22Rv1 (cell line): ENCODE data around the gene GRAPL.
"Not testable (repeated sequence)": the region's sequence is repeated elsewhere in the genome, so short reads cannot be mapped to it uniquely, and the experiment has no call there.

Experiments used
- CTCF ChIP-seq: fragments of 450-650 bp; IDR thresholded peaks from 2 replicates; pipeline ENCODE4 v1.5.1; 2017; ENCODE audit warnings: mild to moderate bottlenecking
- ZFX ChIP-seq: fragments of 450-650 bp; IDR thresholded peaks from 2 replicates; pipeline ENCODE4 v1.6.1; 2017; ENCODE audit warnings: antibody characterized with exemption, borderline replicate concordance

GRCh38 chr17:19131108-19131507 lies 3.7 kb downstream of the GRAPL start:
- TF ChIP-seq CTCF, ZFX: not testable (repeated sequence)
